Upper lobe of left lung (tissue), 6 donors: ENCODE measurements around the gene CHCHD6. TPM values are rescaled to one million over a fixed set of nuclear protein-coding genes. Genes with fewer than 3 reads are reported as not detected.

Experiments
- ATAC-seq, 2 donors: fragments of 200-7000 bp; cut with Tn5 transposase; one replicate each; pipeline ENCODE4 v1.9.1; 2022; ENCODE audit warnings: mild to moderate bottlenecking in 2 of 2, moderate library complexity in 2 of 2; ENCODE audit not compliant: low FRiP score in 2 of 2
- DNase-seq, 2 donors: peaks; one replicate each; pipeline ENCODE4 v3.0.0-alpha.2; 2019 to 2020
- H3K27ac ChIP-seq, 4 donors: fragments of 200-600 bp; sonication (generic); one replicate each; pipeline ENCODE4 v1.5.1; 2016 to 2019
- H3K27me3 ChIP-seq, 4 donors: fragments of 200-600 bp; sonication (generic); one replicate each; pipeline ENCODE4 v1.5.1; 2017 to 2019
- H3K36me3 ChIP-seq, 4 donors: fragments of 200-600 bp; sonication (generic); one replicate each; pipeline ENCODE4 v1.5.1; 2016 to 2019
- H3K4me1 ChIP-seq, 4 donors: fragments of 200-600 bp; sonication (generic); one replicate each; pipeline ENCODE4 v1.5.1; 2018 to 2019
- H3K4me3 ChIP-seq, 4 donors: fragments of 200-600 bp; sonication (generic); one replicate each; pipeline ENCODE4 v1.5.1; 2017 to 2019; ENCODE audit warnings: mild to moderate bottlenecking in 2 of 4, moderate library complexity in 1 of 4
- H3K9me3 ChIP-seq, 4 donors: fragments of 200-600 bp; sonication (generic); one replicate each; pipeline ENCODE4 v1.5.1; 2018 to 2019
- CTCF ChIP-seq, 6 experiments: fragments of 450-650 bp in 4 of 6; fragments of 200-600 bp in 2 of 6; sonication (generic) in 2 of 6; IDR thresholded peaks; one replicate each; pipeline ENCODE4 v1.5.1; 2016 to 2019; ENCODE audit warnings: antibody characterized with exemption in 6 of 6
- EP300 ChIP-seq, 4 donors: sonication (generic); formaldehyde crosslinking; IDR thresholded peaks; one replicate each; pipeline ENCODE4 v1.5.1; 2017; ENCODE audit warnings: antibody characterized with exemption in 4 of 4, control low read depth in 2 of 4
- POLR2A ChIP-seq, 4 donors: fragments of 450-650 bp; IDR thresholded peaks; one replicate each; pipeline ENCODE4 v1.5.1; 2016 to 2017; ENCODE audit warnings: antibody characterized with exemption in 4 of 4, mild to moderate bottlenecking in 2 of 4
- POLR2AphosphoS5 ChIP-seq, 2 donors: sonication (generic); formaldehyde crosslinking; IDR thresholded peaks; one replicate each; pipeline ENCODE4 v1.5.1; 2017; ENCODE audit warnings: antibody characterized with exemption in 2 of 2
- WGBS, 2 donors: methylation state at CpG; one replicate each; pipeline ENCODE4 v1.1.5; 2017 to 2018; 5-methylcytosine and 5-hydroxymethylcytosine counted together
- total RNA-seq, 6 donors: library from RNA; depleted of rRNA in 4 of 6; stranded (reverse); fragments of >200 nt in 4 of 6; gene quantifications; one replicate each; pipeline versions ENCODE4 v1.1.0 to v1.2.1, GENCODE V29; 2016 to 2021
- donor health status: DM: no; HTN: no; CAD: no; lungs with moderate emphysema.
- donor health status: DM: no; HTN: yes; CAD: no; lungs with severe emphysema.

The CHCHD6 gene
- total RNA-seq, 6 donors from 2014 or later: 16.6 to 35.6 (median 21.8) TPM

- WGBS, 2 donors: 93 to 97% methylated on average over 3 of the region's 3 CpGs
- Histone ChIP-seq H3K27ac (no peak overlapping the region), H3K36me3 (peaks cover 0 to 3% (median 0%) of the 10 kb centered on the region in 4 donors), H3K27me3 (no peaks in the 10 kb centered on the region), H3K4me1 (no peaks in the 10 kb centered on the region), H3K9me3 (no peaks in the 10 kb centered on the region), H3K4me3 (no peak overlapping the region)
- DNase-seq (no peak), ATAC-seq (no peak)
- TF ChIP-seq EP300 (IDR thresholded peaks at IDR 0.05) (no peak), CTCF (IDR thresholded peaks at IDR 0.05) (no peak), POLR2AphosphoS5 (IDR thresholded peaks at IDR 0.05) (no peak), POLR2A (IDR thresholded peaks at IDR 0.05) (no peak)
These were observed 64.9 kb downstream of the CHCHD6 start for GRCh38 chr3:126768903-126769302.

- Histone ChIP-seq H3K27ac (no peak overlapping the region), H3K9me3 (no peaks in the 10 kb centered on the region), H3K4me3 (no peak overlapping the region), H3K27me3 (no peaks in the 10 kb centered on the region), H3K36me3 (peaks cover 0 to 3% (median 0%) of the 10 kb centered on the region in 4 donors), H3K4me1 (no peaks in the 10 kb centered on the region)
- TF ChIP-seq EP300 (IDR thresholded peaks at IDR 0.05): no peak
- TF ChIP-seq POLR2AphosphoS5 (IDR thresholded peaks at IDR 0.05): no peak
- TF ChIP-seq CTCF (IDR thresholded peaks at IDR 0.05): no peak
- ATAC-seq: no peak
- DNase-seq: no peak
These were observed 66.1 kb downstream of the CHCHD6 start for GRCh38 chr3:126770096-126770495.

DNA sequence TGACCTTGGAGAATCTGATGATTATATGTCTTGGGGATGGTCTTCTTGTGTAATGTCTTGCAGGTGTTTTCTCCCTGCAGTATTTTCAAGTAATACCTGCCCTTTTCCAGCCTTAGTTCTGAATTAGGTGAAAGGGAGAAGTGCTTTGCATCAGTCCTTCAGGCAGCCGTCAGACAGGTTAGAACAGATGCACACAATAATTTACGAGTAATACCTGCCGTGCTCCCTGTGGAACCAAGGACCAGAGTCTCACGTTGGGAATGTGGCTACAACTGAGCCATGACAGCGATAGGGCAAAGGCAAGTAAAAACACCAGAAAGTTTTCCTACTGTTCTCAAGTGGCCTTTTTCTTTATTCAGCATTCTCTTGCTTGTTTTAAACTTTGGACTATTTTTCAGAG lies 69.1 kb downstream of the CHCHD6 start:
- ATAC-seq (no peak), DNase-seq (no peak)
- Histone ChIP-seq H3K27ac (no peak overlapping the region), H3K9me3 (no peaks in the 10 kb centered on the region), H3K4me3 (no peak overlapping the region), H3K27me3 (no peaks in the 10 kb centered on the region), H3K36me3 (no peaks in the 10 kb centered on the region), H3K4me1 (no peaks in the 10 kb centered on the region)
- TF ChIP-seq CTCF (IDR thresholded peaks at IDR 0.05): no peak
- no peak for TF ChIP-seq EP300 (IDR thresholded peaks at IDR 0.05)
- TF ChIP-seq POLR2AphosphoS5 (IDR thresholded peaks at IDR 0.05): no peak
- no peak for TF ChIP-seq POLR2A (IDR thresholded peaks at IDR 0.05)
- WGBS, 2 donors: 85 to 90% methylated on average over 5 of the region's 5 CpGs

DNA sequence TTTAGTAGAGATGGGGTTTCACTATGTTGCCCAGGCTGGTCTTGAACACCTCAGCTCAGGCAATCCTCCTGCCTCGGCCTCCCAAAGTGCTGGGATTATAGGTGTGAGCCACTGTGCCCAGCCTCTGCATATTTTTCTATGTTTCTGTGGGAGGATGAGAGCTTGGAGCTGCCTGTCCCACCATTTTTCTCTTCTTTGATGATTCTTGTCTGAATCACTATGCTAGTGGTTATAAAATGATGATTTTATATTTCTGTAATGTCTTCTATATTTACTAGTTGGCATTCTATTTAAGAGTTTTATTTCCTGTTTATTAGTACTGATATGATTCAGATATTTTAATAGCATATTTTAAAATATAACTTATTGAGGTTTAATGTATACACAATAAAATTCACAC lies 69.7 kb downstream of the CHCHD6 start:
- Histone ChIP-seq H3K9me3 (no peaks in the 10 kb centered on the region), H3K27ac (no peak overlapping the region), H3K36me3 (no peaks in the 10 kb centered on the region), H3K4me1 (no peaks in the 10 kb centered on the region), H3K4me3 (no peak overlapping the region), H3K27me3 (no peaks in the 10 kb centered on the region)
- 83 to 94% methylated on average over 1 of the region's 1 CpG for WGBS, 2 donors
- no peak for ATAC-seq
- no peak for TF ChIP-seq EP300 (IDR thresholded peaks at IDR 0.05)
- no peak for TF ChIP-seq POLR2AphosphoS5 (IDR thresholded peaks at IDR 0.05)
- TF ChIP-seq POLR2A (IDR thresholded peaks at IDR 0.05): no peak
- TF ChIP-seq CTCF (IDR thresholded peaks at IDR 0.05): no peak
- DNase-seq: no peak

DNA sequence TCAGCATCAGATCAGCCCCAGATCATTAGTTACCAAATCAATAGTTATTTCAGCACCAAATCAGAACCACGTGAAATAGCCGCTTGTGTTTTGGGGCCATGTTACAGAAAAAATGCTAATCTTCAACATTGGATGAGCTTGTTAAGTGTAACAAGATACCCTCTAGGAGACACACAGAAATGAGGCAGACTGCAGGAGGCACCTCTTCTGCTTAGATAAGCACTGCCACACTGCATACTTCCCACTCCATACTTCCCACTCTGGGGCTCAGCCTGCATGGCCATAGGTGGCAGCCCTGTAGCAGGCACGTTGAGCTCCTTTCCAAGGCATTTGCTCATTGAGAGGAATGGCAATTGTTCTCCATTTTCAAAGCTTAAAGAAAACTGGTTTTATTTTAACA lies 73.3 kb downstream of the CHCHD6 start:
- DNase-seq (no peak), ATAC-seq (no peak)
- H3K27me3 ChIP-seq: no peaks in the 10 kb centered on the region
- H3K9me3 ChIP-seq: no peaks in the 10 kb centered on the region
- no peak overlapping the region for H3K4me3 ChIP-seq
- no peak for TF ChIP-seq POLR2A (IDR thresholded peaks at IDR 0.05)
- 89 to 93% methylated on average over 3 of the region's 3 CpGs for WGBS, 2 donors
- H3K27ac ChIP-seq: no peak overlapping the region
- H3K36me3 ChIP-seq: no peaks in the 10 kb centered on the region
- H3K4me1 ChIP-seq: peaks cover 0 to 3% (median 2%) of the 10 kb centered on the region in 4 donors
